ENCODE data around the gene MAP6.

GRCh38 chr11:75543806-75544205, 125.0 kb downstream of the MAP6 start:
- TF ChIP-seq CTCF (IDR thresholded peaks at IDR 0.05; ENCODE audit: low read length) = no peak
- no peak for TF ChIP-seq EZH2 (IDR thresholded peaks at IDR 0.05; ENCODE audit: borderline replicate concordance, low read length)

All from OCI-LY1 (cell line).